SIG-M5 treated with dmso at 0.1 percent for 504 hours (cell line): ENCODE measurements around the gene ADORA1.

ENCODE experiments used
- DNase-seq: peaks from one replicate; lab custom pipeline; 2025; ENCODE audit not compliant: unreplicated experiment; lab: John Stamatoyannopoulos, UW

The ADORA1 gene

GRCh38 chr1:203140743-203141520, 13.4 kb downstream of the ADORA1 start:
- DNase-seq, result no peak

GRCh38 chr1:203142124-203142523, 14.6 kb downstream of the ADORA1 start:
- DNase-seq, result no peak

- DNase-seq, result no peak
These were observed 15.3 kb downstream of the ADORA1 start for GRCh38 chr1:203142684-203143408.

- no peak for DNase-seq
These were observed 16.1 kb downstream of the ADORA1 start for GRCh38 chr1:203143641-203144040.

GRCh38 chr1:203144661-203145060, 17.1 kb downstream of the ADORA1 start:
- DNase-seq, result no peak

- DNase-seq, result no peak
These were observed 18.0 kb downstream of the ADORA1 start for GRCh38 chr1:203145321-203146041.

GRCh38 chr1:203146042-203146369, 18.5 kb downstream of the ADORA1 start:
- DNase-seq, result no peak

GRCh38 chr1:203146537-203146936, 19.0 kb downstream of the ADORA1 start:
- no peak for DNase-seq

- DNase-seq, result no peak
These were observed 19.9 kb downstream of the ADORA1 start for GRCh38 chr1:203147376-203147775.

GRCh38 chr1:203148127-203148526, 20.6 kb downstream of the ADORA1 start:
- peak; percentile 27 for DNase-seq

GRCh38 chr1:203148579-203148978, 21.1 kb downstream of the ADORA1 start:
- DNase-seq, result no peak

GRCh38 chr1:203149188-203149840, 21.8 kb downstream of the ADORA1 start:
- DNase-seq, result no peak

- no peak for DNase-seq
These were observed 23.2 kb downstream of the ADORA1 start for GRCh38 chr1:203150511-203151297.

GRCh38 chr1:203151362-203152157, 24.0 kb downstream of the ADORA1 start:
- DNase-seq, result no peak

- DNase-seq, result no peak
These were observed 24.9 kb downstream of the ADORA1 start for GRCh38 chr1:203152158-203153034.

- DNase-seq, result no peak
These were observed 25.8 kb downstream of the ADORA1 start for GRCh38 chr1:203153051-203153988.

GRCh38 chr1:203153989-203154821, 26.7 kb downstream of the ADORA1 start:
- peak; percentile 43 for DNase-seq
